Measurements from ENCODE around the gene IL1A. TPM values are rescaled to one million over a fixed set of nuclear protein-coding genes. Genes with fewer than 3 reads are reported as not detected.

Gene IL1A
- total RNA-seq, 1 experiment from 2014 or later, result 6.3 TPM

- Histone ChIP-seq H3K4me1 (ENCODE audit: insufficient read depth, low read length, poor library complexity, severe bottlenecking) (peaks cover 17% of the 10 kb centered on the region), H3K9me3 (ENCODE audit: low read depth, low read length, poor library complexity, severe bottlenecking) (no peaks in the 10 kb centered on the region), H3K36me3 (ENCODE audit: insufficient read depth, low read length, poor library complexity, severe bottlenecking) (no peaks in the 10 kb centered on the region), H3K27ac (ENCODE audit: low read depth, low read length, poor library complexity, severe bottlenecking) (no peak overlapping the region), H3K4me3 (ENCODE audit: low read depth, low read length, poor library complexity, severe bottlenecking) (no peak overlapping the region), H3K27me3 (replicated peaks; ENCODE audit: insufficient read depth, low read depth, low read length, poor library complexity) (no peaks in the 10 kb centered on the region)
- POLR2A ChIA-PET (ENCODE audit: low non-redundant PET), result no interaction called here
- intact Hi-C loops (cut with micrococcal nuclease; ENCODE audit: unreplicated experiment), result no loop called here
- TF ChIP-seq CTCF (conservative IDR thresholded peaks at IDR 0.05; ENCODE audit: low read depth, low read length) (no peak), EZH2 (IDR thresholded peaks at IDR 0.05; ENCODE audit: borderline replicate concordance, low read depth, low read length, poor library complexity, severe bottlenecking) (no peak)
- no peak for DNase-seq (ENCODE audit: low spot score)
- CTCF ChIA-PET, result no interaction called here
- no TSS peak for BruUV-seq (replicated peaks)
Observed at GRCh38 chr2:112787729-112788393, 3.6 kb upstream of the IL1A start.

- intact Hi-C loops (cut with micrococcal nuclease; ENCODE audit: unreplicated experiment), result no loop called here
- no peak for DNase-seq (ENCODE audit: low spot score)
- no peak for TF ChIP-seq CTCF (conservative IDR thresholded peaks at IDR 0.05; ENCODE audit: low read depth, low read length)
- TF ChIP-seq EZH2 (IDR thresholded peaks at IDR 0.05; ENCODE audit: borderline replicate concordance, low read depth, low read length, poor library complexity, severe bottlenecking), result no peak
- Histone ChIP-seq H3K36me3 (ENCODE audit: insufficient read depth, low read length, poor library complexity, severe bottlenecking) (no peaks in the 10 kb centered on the region), H3K27ac (ENCODE audit: low read depth, low read length, poor library complexity, severe bottlenecking) (no peak overlapping the region), H3K4me1 (ENCODE audit: insufficient read depth, low read length, poor library complexity, severe bottlenecking) (peaks cover 17% of the 10 kb centered on the region), H3K9me3 (ENCODE audit: low read depth, low read length, poor library complexity, severe bottlenecking) (no peaks in the 10 kb centered on the region), H3K27me3 (replicated peaks; ENCODE audit: insufficient read depth, low read depth, low read length, poor library complexity) (no peaks in the 10 kb centered on the region), H3K4me3 (ENCODE audit: low read depth, low read length, poor library complexity, severe bottlenecking) (no peak overlapping the region)
- CTCF ChIA-PET, result no interaction called here
- no TSS peak for BruUV-seq (replicated peaks)
- POLR2A ChIA-PET (ENCODE audit: low non-redundant PET), result interaction anchor here (0.7 kb wide), 1 partner anchor 115 kb away, joined by 27 read pairs; no protein-coding TSS in a partner anchor
Observed at GRCh38 chr2:112787294-112787693, 3.0 kb upstream of the IL1A start.

GRCh38 chr2:112783187-112783714 is 1.0 kb downstream of the IL1A start:
- Histone ChIP-seq H3K36me3 (ENCODE audit: insufficient read depth, low read length, poor library complexity, severe bottlenecking) (no peaks in the 10 kb centered on the region), H3K9me3 (ENCODE audit: low read depth, low read length, poor library complexity, severe bottlenecking) (no peaks in the 10 kb centered on the region), H3K27me3 (replicated peaks; ENCODE audit: insufficient read depth, low read depth, low read length, poor library complexity) (no peaks in the 10 kb centered on the region), H3K4me1 (ENCODE audit: insufficient read depth, low read length, poor library complexity, severe bottlenecking) (peaks cover 17% of the 10 kb centered on the region), H3K27ac (ENCODE audit: low read depth, low read length, poor library complexity, severe bottlenecking) (no peak overlapping the region), H3K4me3 (ENCODE audit: low read depth, low read length, poor library complexity, severe bottlenecking) (no peak overlapping the region)
- ChIA-PET CTCF (no interaction called here), POLR2A (ENCODE audit: low non-redundant PET) (no interaction called here)
- no peak for TF ChIP-seq EZH2 (IDR thresholded peaks at IDR 0.05; ENCODE audit: borderline replicate concordance, low read depth, low read length, poor library complexity, severe bottlenecking)
- no peak for TF ChIP-seq CTCF (conservative IDR thresholded peaks at IDR 0.05; ENCODE audit: low read depth, low read length)
- DNase-seq (ENCODE audit: low spot score), result no peak
- intact Hi-C loops (cut with micrococcal nuclease; ENCODE audit: unreplicated experiment), result no loop called here
- no TSS peak for BruUV-seq (replicated peaks)
